Mucosa of stomach (tissue), 1 donor: Measurements from ENCODE around the gene ICA1.
"Not testable (repeated sequence)": the region's sequence is repeated elsewhere in the genome, so short reads cannot be mapped to it uniquely, and the experiment has no call there.

Experiments
- H3K27me3 ChIP-seq: one replicate; pipeline ENCODE4 v1.7.0; 2013; ENCODE audit warnings: mild to moderate bottlenecking, low read length; ENCODE audit not compliant: control insufficient read depth, insufficient read depth
- H3K36me3 ChIP-seq: one replicate; pipeline ENCODE4 v1.7.0; 2013; ENCODE audit warnings: low read length; ENCODE audit not compliant: control insufficient read depth, insufficient read depth
- H3K4me1 ChIP-seq: one replicate; pipeline ENCODE4 v1.7.0; 2013; ENCODE audit warnings: mild to moderate bottlenecking, low read length; ENCODE audit not compliant: control insufficient read depth, insufficient read depth
- H3K4me3 ChIP-seq: one replicate; pipeline ENCODE4 v1.7.0; 2013; ENCODE audit warnings: low read length
- H3K9ac ChIP-seq: one replicate; pipeline ENCODE4 v1.7.0; 2013; ENCODE audit warnings: mild to moderate bottlenecking, low read length, moderate library complexity
- H3K9me3 ChIP-seq: one replicate; pipeline ENCODE4 v1.7.0; 2013; ENCODE audit warnings: mild to moderate bottlenecking, low read length, moderate library complexity; ENCODE audit not compliant: control insufficient read depth
- donor health status: Pancreatic carcinoma.

ICA1 gene

GRCh38 chr7:8111282-8111960, 150.5 kb downstream of the ICA1 start:
- Histone ChIP-seq H3K36me3 (no peaks in the 10 kb centered on the region), H3K9me3 (no peaks in the 10 kb centered on the region), H3K4me1 (no peaks in the 10 kb centered on the region), H3K4me3 (no peak overlapping the region), H3K27me3 (no peaks in the 10 kb centered on the region), H3K9ac (no peak overlapping the region)

DNA sequence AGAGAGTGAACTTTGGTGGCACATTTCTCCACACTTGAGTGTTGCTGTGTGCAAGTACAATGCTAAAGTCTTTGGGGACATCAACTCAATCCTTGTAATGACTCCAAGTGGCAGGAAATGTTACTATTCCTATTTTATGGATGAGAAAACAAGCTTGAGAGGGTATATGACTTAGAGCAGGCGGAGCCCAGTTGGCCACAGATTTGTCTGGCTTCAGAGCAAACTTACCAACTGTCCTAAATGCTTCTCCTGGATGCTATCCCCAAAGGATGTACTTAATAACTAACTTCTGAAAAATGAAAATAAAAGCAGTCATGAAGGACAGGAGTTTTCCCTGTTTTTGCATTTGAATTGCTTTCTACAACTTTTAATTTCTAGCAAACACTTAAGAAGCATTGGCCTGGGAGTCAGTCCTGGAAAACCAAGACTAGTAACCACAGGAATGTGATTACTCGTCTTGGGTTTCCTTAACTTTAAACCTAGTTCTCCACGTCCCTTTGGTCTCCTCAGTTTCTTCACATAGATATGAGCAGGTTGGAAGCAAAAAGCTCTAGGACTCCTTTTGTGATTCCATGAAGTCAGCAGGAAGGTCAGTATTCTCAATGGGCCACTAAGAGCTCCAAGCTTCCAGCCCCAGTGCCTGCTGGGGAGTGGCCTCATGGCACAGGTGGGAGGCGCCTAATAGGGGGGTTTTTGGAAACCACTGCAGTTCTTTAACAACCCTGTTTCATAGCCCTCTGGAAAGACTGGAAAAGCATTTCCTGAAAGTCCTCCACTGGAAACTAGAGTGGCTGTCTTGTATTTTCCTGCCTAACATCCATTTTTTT, 152.6 kb downstream of the ICA1 start:
- no peaks in the 10 kb centered on the region for H3K9me3 ChIP-seq
- H3K36me3 ChIP-seq: no peaks in the 10 kb centered on the region
- no peaks in the 10 kb centered on the region for H3K27me3 ChIP-seq
- no peaks in the 10 kb centered on the region for H3K4me1 ChIP-seq
- no peak overlapping the region for H3K4me3 ChIP-seq
- no peak overlapping the region for H3K9ac ChIP-seq

DNA sequence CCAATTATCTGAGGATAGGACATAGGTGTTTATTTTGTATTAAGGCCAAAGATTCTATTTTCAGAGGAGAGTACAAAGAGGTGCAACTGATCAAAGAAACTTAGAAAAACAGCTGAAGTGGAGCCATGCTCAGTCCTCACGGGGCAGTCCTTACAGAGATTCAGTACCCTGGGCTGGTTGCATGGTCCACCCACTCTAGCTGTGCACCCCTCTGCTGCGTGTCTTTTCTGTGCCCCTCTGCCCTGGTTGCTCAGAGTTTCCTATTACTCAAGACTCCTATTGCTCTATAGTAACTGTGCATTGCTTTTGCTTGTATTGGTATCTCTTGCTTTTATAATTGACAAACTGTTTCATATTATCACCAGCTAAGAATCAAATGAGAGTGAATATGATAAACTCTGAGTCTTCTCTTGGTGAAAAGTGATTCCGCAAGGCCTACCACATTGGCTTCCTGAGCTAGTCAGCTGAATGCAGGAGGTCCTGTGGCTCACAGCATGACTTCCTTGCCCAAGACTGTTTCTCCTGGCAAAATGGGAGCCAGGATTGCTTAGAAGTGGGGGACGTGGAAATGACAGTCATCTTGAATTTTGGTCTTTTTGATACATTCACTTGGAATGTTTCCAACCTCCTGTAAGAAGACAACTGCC, 156.4 kb downstream of the ICA1 start:
- Histone ChIP-seq H3K9me3 (no peaks in the 10 kb centered on the region), H3K4me1 (no peaks in the 10 kb centered on the region), H3K4me3 (no peak overlapping the region), H3K9ac (no peak overlapping the region), H3K27me3 (no peaks in the 10 kb centered on the region), H3K36me3 (no peaks in the 10 kb centered on the region)

DNA sequence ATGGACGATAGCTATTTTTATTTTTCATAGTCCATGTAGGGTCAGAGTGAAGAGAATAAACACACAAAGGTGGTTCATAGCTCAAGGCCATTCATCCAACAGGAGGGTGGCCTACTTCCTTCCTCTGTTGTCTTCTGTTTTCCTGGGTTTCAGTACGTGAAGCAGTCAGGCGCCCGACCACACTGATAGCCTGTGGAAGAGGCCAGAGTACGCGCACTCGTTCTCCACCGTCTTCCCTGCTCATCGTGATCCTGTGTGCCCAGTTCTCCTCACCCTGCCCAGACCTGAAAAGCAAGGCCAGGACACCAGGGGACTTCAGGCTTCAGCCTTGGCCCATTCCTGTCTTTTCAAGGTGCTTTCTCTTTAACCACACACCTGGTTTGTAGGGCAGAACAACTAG, 158.7 kb downstream of the ICA1 start:
- Histone ChIP-seq H3K9me3 (no peaks in the 10 kb centered on the region), H3K27me3 (no peaks in the 10 kb centered on the region), H3K4me3 (no peak overlapping the region), H3K9ac (no peak overlapping the region), H3K36me3 (no peaks in the 10 kb centered on the region), H3K4me1 (no peaks in the 10 kb centered on the region)

GRCh38 chr7:8101292-8101691, 160.7 kb downstream of the ICA1 start:
- not testable (repeated sequence) for H3K9ac ChIP-seq, H3K9me3 ChIP-seq, H3K4me3 ChIP-seq, H3K27me3 ChIP-seq, H3K36me3 ChIP-seq, H3K4me1 ChIP-seq

DNA sequence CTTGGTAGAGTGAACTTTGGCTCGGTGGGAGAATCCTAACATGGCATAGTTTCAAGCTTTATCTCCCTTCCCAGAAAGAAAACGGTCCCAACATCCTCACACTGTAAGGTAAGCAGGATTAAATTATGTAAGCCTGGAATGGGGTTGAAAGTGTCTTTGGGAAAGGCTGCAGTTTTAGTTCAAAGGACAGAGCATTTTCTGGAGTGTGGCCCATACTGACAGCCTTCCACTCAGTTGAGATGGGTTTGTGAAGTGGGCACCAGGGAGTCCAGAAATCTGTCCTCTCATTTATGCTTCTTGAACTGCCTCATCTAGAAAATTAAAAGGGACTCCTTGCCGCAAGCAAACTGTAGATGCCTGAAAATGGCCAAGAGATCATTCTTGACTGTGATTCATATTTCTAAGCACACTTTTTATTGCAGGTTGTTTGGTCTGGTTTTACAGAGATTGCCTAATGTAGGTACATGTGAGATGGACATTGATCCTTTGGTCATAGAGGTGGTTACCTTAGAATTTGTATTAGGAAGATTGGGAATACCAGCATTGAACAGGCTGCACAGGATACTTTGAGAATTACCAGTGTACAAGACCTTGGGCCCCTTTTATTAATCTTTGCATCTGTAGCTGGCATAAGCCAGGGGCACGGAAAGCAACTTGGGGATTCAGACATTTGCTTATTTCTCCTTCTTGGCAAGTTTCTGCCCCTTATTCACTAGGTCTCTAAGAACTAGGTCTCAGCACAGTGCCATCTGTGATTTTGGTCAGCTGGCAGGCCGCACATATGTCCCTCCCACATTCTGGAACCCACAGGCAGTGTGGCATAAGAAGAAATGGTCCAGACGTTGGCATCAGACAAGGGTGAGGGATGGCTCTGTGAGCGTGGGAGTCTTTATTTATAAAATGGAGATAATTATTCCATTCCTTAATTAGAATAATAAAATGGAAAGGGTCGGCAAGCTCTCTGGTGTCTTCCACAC, 167.5 kb downstream of the ICA1 start:
- no peaks in the 10 kb centered on the region for H3K36me3 ChIP-seq
- H3K9me3 ChIP-seq: no peaks in the 10 kb centered on the region
- no peak overlapping the region for H3K9ac ChIP-seq
- H3K4me1 ChIP-seq: no peaks in the 10 kb centered on the region
- H3K4me3 ChIP-seq: no peak overlapping the region
- no peaks in the 10 kb centered on the region for H3K27me3 ChIP-seq

GRCh38 chr7:8092140-8092539, 169.8 kb downstream of the ICA1 start:
- H3K9ac ChIP-seq: no peak overlapping the region

DNA sequence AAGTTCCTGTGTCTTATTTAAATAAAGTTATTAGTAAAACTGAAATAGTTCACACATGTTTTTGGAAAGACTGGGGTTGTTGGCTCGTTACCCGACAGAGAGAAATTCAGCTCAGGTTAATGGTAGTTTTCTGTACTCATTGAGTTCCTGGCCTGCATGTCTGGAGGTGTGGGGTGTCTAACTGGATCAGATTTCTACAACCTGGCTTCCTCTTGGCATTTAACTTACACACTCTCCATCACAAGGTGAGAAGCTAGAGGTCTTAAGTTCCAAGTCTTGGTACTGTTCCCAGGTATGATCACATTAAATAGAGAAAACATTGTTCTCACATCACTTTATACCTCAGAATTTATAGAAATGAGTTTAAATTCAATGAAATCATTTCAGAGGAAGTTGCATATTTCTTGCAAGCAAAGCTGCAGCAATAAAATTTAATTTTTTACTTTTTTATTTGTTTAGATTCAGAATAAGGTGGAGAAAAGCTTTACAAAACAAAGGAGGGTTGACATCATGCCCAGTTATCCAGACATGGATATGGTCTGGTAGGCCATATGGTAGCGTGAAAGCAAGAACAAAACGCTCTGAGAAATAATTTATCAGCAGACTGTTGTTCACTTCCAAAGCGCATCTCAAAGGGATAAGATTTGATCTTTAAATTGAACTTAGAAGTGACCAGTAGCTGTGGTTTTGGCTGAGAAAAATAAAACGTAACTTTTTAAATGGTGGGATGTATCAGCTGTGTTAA, 172.8 kb downstream of the ICA1 start:
- Histone ChIP-seq H3K9me3 (no peaks in the 10 kb centered on the region), H3K4me3 (no peak overlapping the region), H3K27me3 (no peaks in the 10 kb centered on the region), H3K9ac (no peak overlapping the region), H3K36me3 (no peaks in the 10 kb centered on the region), H3K4me1 (no peaks in the 10 kb centered on the region)

More at GRCh38 chr7:8092140-8092539, 169.8 kb downstream of the ICA1 start:
- H3K4me1 ChIP-seq: no peaks in the 10 kb centered on the region
- H3K9me3 ChIP-seq: no peaks in the 10 kb centered on the region
- no peaks in the 10 kb centered on the region for H3K27me3 ChIP-seq
- H3K36me3 ChIP-seq: no peaks in the 10 kb centered on the region
- no peak overlapping the region for H3K4me3 ChIP-seq

GRCh38 chr7:8086239-8086638, 175.7 kb downstream of the ICA1 start:
- H3K36me3 ChIP-seq: no peaks in the 10 kb centered on the region
- no peaks in the 10 kb centered on the region for H3K27me3 ChIP-seq
- no peaks in the 10 kb centered on the region for H3K4me1 ChIP-seq
- no peak overlapping the region for H3K4me3 ChIP-seq
- H3K9me3 ChIP-seq: no peaks in the 10 kb centered on the region
- H3K9ac ChIP-seq: no peak overlapping the region

GRCh38 chr7:8085420-8085819, 176.5 kb downstream of the ICA1 start:
- Histone ChIP-seq H3K27me3 (no peaks in the 10 kb centered on the region), H3K9ac (no peak overlapping the region), H3K9me3 (no peaks in the 10 kb centered on the region), H3K4me1 (no peaks in the 10 kb centered on the region), H3K4me3 (no peak overlapping the region), H3K36me3 (no peaks in the 10 kb centered on the region)

- no peaks in the 10 kb centered on the region for H3K27me3 ChIP-seq
- no peaks in the 10 kb centered on the region for H3K4me1 ChIP-seq
- H3K4me3 ChIP-seq: no peak overlapping the region
- H3K9ac ChIP-seq: no peak overlapping the region
- no peaks in the 10 kb centered on the region for H3K36me3 ChIP-seq
- H3K9me3 ChIP-seq: no peaks in the 10 kb centered on the region
Observed at GRCh38 chr7:8084836-8085235, 177.1 kb downstream of the ICA1 start.
